IMR-90 (cell line): ENCODE results near the gene FLT1. TPM values are rescaled to one million over a fixed set of nuclear protein-coding genes. Genes with fewer than 3 reads are reported as not detected.

ENCODE experiments used
- ATAC-seq: fragments of 200-7000 bp; cut with Tn5 transposase; 2 replicates; pipeline ENCODE4 v1.9.1; 2020; ENCODE audit warnings: low read depth, mild to moderate bottlenecking, moderate library complexity
- BruUV-seq: library from RNA; stranded (reverse); fragments of 400-500 nt; replicated peaks from 2 replicates; lab custom pipeline; 2021; lab: Mats Ljungman, UMichigan
- CTCF ChIA-PET: fragments of 300-600 bp; formaldehyde crosslinking; extraction: SDS; loops from one replicate; lab custom pipeline; 2021; ENCODE audit warnings: antibody characterized with exemption; lab: Yijun Ruan, JAX
- POLR2A ChIA-PET: fragments of 300-600 bp; sonication (Branson Sonifier 250); formaldehyde crosslinking; loops from one replicate; lab custom pipeline; 2022; ENCODE audit warnings: antibody characterized with exemption; ENCODE audit not compliant: unreplicated experiment; lab: Charles Lee
- DNase-seq: peaks from one replicate; pipeline ENCODE4 v3.0.0; 2013
- H2AFZ ChIP-seq: replicated peaks from 2 replicates; pipeline ENCODE3; 2013; ENCODE audit warnings: low read length, mild to moderate bottlenecking; ENCODE audit not compliant: poor library complexity
- H2AK5ac ChIP-seq: 2 replicates; pipeline ENCODE4 v1.6.1; 2013; ENCODE audit warnings: low read depth, low read length, inconsistent platforms
- H2AK9ac ChIP-seq: replicated peaks from 2 replicates; pipeline ENCODE3; 2013; ENCODE audit warnings: mild to moderate bottlenecking, low read depth, low read length, moderate library complexity; ENCODE audit not compliant: poor library complexity
- H2BK120ac ChIP-seq: 2 replicates; pipeline ENCODE4 v1.6.1; 2013; ENCODE audit warnings: low read depth, low read length, inconsistent platforms
- H2BK15ac ChIP-seq: 3 replicates; pipeline ENCODE4 v1.6.1; 2013; ENCODE audit warnings: low read depth, low read length, inconsistent platforms
- H2BK20ac ChIP-seq: 2 replicates; pipeline ENCODE4 v1.6.1; 2013; ENCODE audit warnings: low read depth, mild to moderate bottlenecking, inconsistent platforms, low read length, moderate library complexity
- H2BK5ac ChIP-seq: 2 replicates; pipeline ENCODE4 v1.6.1; 2013; ENCODE audit warnings: mild to moderate bottlenecking, low read depth, low read length, inconsistent platforms; ENCODE audit not compliant: poor library complexity, severe bottlenecking
- H3K14ac ChIP-seq: replicated peaks from 2 replicates; pipeline ENCODE4 v1.6.1; 2013; ENCODE audit warnings: low read depth, low read length, inconsistent platforms
- H3K18ac ChIP-seq: 2 replicates; pipeline ENCODE4 v1.6.1; 2013; ENCODE audit warnings: low read depth, low read length, control low read depth
- H3K23ac ChIP-seq: 2 replicates; pipeline ENCODE4 v1.6.1; 2013; ENCODE audit warnings: low read depth, low read length, inconsistent platforms
- H3K27ac ChIP-seq: 2 replicates; pipeline ENCODE4 v1.5.1; 2013; ENCODE audit warnings: mild to moderate bottlenecking, control low read depth, low read length; ENCODE audit not compliant: insufficient read depth
- H3K27me3 ChIP-seq: 2 replicates; pipeline ENCODE4 v1.6.1; 2013; ENCODE audit warnings: low read length; ENCODE audit not compliant: control insufficient read depth, insufficient read depth
- H3K36me3 ChIP-seq: 2 replicates; pipeline ENCODE4 v1.6.1; 2013; ENCODE audit warnings: low read length, mixed read lengths; ENCODE audit not compliant: control insufficient read depth, insufficient read depth
- H3K4ac ChIP-seq: 2 replicates; pipeline ENCODE4 v1.6.1; 2013; ENCODE audit warnings: low read depth, low read length, inconsistent platforms
- H3K4me1 ChIP-seq: 2 replicates; pipeline ENCODE4 v1.6.1; 2013; ENCODE audit warnings: low read length, mixed read lengths; ENCODE audit not compliant: control insufficient read depth, insufficient read depth
- H3K4me2 ChIP-seq: 2 replicates; pipeline ENCODE4 v1.6.1; 2013; ENCODE audit warnings: low read depth, mild to moderate bottlenecking, control low read depth, low read length, moderate library complexity
- H3K4me3 ChIP-seq: 2 replicates; pipeline ENCODE4 v1.5.1; 2013; ENCODE audit warnings: low read depth, mild to moderate bottlenecking, control low read depth, low read length, moderate library complexity; ENCODE audit not compliant: insufficient read depth
- H3K56ac ChIP-seq: 2 replicates; pipeline ENCODE4 v1.6.1; 2013; ENCODE audit warnings: low read length, inconsistent platforms; ENCODE audit not compliant: insufficient read depth; ENCODE audit errors: extremely low read depth
- H3K79me1 ChIP-seq, 2 experiments: 2 replicates each; pipeline ENCODE4 v1.6.1; 2013; ENCODE audit warnings: low read length in 2 of 2, inconsistent platforms in 1 of 2, low read depth in 1 of 2
- H3K9ac ChIP-seq: 2 replicates; pipeline ENCODE4 v1.6.1; 2013; ENCODE audit warnings: low read depth, low read length, control low read depth
- H3K9me1 ChIP-seq: 2 replicates; pipeline ENCODE4 v1.6.1; 2013; ENCODE audit warnings: low read length, inconsistent platforms; ENCODE audit not compliant: insufficient read depth
- H3K9me3 ChIP-seq: 2 replicates; pipeline ENCODE4 v1.6.1; 2013; ENCODE audit warnings: low read length; ENCODE audit not compliant: control insufficient read depth, insufficient read depth
- H4K20me1 ChIP-seq: 2 replicates; pipeline ENCODE4 v1.6.1; 2013; ENCODE audit warnings: low read length, inconsistent platforms; ENCODE audit not compliant: insufficient read depth
- H4K5ac ChIP-seq: 2 replicates; pipeline ENCODE4 v1.6.1; 2013; ENCODE audit warnings: mild to moderate bottlenecking, low read depth, low read length, control low read depth
- H4K8ac ChIP-seq, 2 experiments: 2 replicates each; pipeline ENCODE4 v1.6.1; 2013; ENCODE audit warnings: low read depth in 2 of 2, low read length in 2 of 2, control low read depth in 1 of 2, inconsistent platforms in 1 of 2
- H4K91ac ChIP-seq: 2 replicates; pipeline ENCODE4 v1.6.1; 2013; ENCODE audit warnings: low read depth, low read length, inconsistent platforms; ENCODE audit not compliant: insufficient read depth
- CHD1 ChIP-seq: IDR thresholded peaks from 2 replicates; pipeline ENCODE4 v1.6.1; 2012; ENCODE audit warnings: low read depth, low read length, improper control_type of control experiment
- MAFK ChIP-seq: IDR thresholded peaks from 2 replicates; pipeline ENCODE4 v1.6.1; 2012; ENCODE audit warnings: low read depth, low read length, improper control_type of control experiment
- MAZ ChIP-seq: IDR thresholded peaks from 2 replicates; pipeline ENCODE4 v1.6.1; 2012; ENCODE audit warnings: low read depth, mild to moderate bottlenecking, low read length, improper control_type of control experiment, moderate library complexity, borderline replicate concordance
- MXI1 ChIP-seq: IDR thresholded peaks from 2 replicates; pipeline ENCODE4 v1.6.1; 2012; ENCODE audit warnings: low read depth, mild to moderate bottlenecking, low read length, moderate library complexity, borderline replicate concordance
- POLR2A ChIP-seq: IDR thresholded peaks from 2 replicates; pipeline ENCODE4 v1.6.1; 2012; ENCODE audit warnings: mild to moderate bottlenecking, low read depth, low read length
- RAD21 ChIP-seq: IDR thresholded peaks from 2 replicates; pipeline ENCODE4 v1.6.1; 2012; ENCODE audit warnings: low read length, improper control_type of control experiment
- RCOR1 ChIP-seq: IDR thresholded peaks from 2 replicates; pipeline ENCODE4 v1.6.1; 2012; ENCODE audit warnings: mild to moderate bottlenecking, low read length, improper control_type of control experiment; ENCODE audit not compliant: insufficient replicate concordance
- RFX5 ChIP-seq: IDR thresholded peaks from 2 replicates; pipeline ENCODE4 v1.8.0; 2012; ENCODE audit warnings: low read depth, mild to moderate bottlenecking, low read length, moderate library complexity
- SMC3 ChIP-seq: fragments of 150-350 bp; IDR thresholded peaks from 2 replicates; pipeline ENCODE4 v1.6.1; 2016; ENCODE audit warnings: low read depth, mild to moderate bottlenecking, antibody characterized with exemption, low read length, moderate library complexity
- dilution Hi-C: fragments of 300-500 bp; cut with HindIII; formaldehyde crosslinking; loops from one replicate; pipeline ENCODE4 v1.14.3; 2018; ENCODE audit warnings: low sequenced_read_pairs; ENCODE audit not compliant: unreplicated experiment
- in situ Hi-C: fragments of 300-500 bp; cut with MboI; formaldehyde crosslinking; loops from 3 replicates; pipeline ENCODE4 v1.14.3; 2019; ENCODE audit warnings: low sequenced_read_pairs, inconsistent platforms, mixed read lengths
- intact Hi-C: fragments of 100-400 bp; cut with micrococcal nuclease; formaldehyde crosslinking; loops from 2 replicates; pipeline ENCODE4 v1.10.0; 2022
- polyA plus RNA-seq, 3 experiments: library from polyadenylated mRNA; depleted of rRNA; stranded (reverse); fragments of >200 nt; gene quantifications; 2 replicates each; pipeline ENCODE4 v1.2.3, GENCODE V29; 2012; ENCODE audit warnings: low replicate concordance in 1 of 3
- total RNA-seq: library from RNA; depleted of rRNA; stranded (reverse); fragments of >200 nt; gene quantifications from 2 replicates; pipeline ENCODE4 v1.2.3, GENCODE V29; 2012
- TF ChIP-seq, protein P1 (sequence below): fragments of 150-350 bp; IDR thresholded peaks from 2 replicates; pipeline ENCODE4 v1.6.1; 2016; ENCODE audit warnings: low read depth, mild to moderate bottlenecking, low read length, moderate library complexity, borderline replicate concordance
- TF ChIP-seq, protein P2 (sequence below): conservative IDR thresholded peaks from 2 replicates; pipeline ENCODE4 v1.5.1; 2012; ENCODE audit warnings: mild to moderate bottlenecking, low read depth, low read length, improper control_type of control experiment
- TF ChIP-seq, protein P3 (sequence below): fragments of 150-350 bp; IDR thresholded peaks from 2 replicates; pipeline ENCODE4 v1.6.1; 2017; ENCODE audit warnings: mild to moderate bottlenecking, antibody characterized with exemption, low read length, low read depth

FLT1 gene
- total and polyA plus RNA-seq, 2 of the 4 experiments (the other 2 are of a cell fraction) = 4.5 to 10.4 TPM

DNA sequence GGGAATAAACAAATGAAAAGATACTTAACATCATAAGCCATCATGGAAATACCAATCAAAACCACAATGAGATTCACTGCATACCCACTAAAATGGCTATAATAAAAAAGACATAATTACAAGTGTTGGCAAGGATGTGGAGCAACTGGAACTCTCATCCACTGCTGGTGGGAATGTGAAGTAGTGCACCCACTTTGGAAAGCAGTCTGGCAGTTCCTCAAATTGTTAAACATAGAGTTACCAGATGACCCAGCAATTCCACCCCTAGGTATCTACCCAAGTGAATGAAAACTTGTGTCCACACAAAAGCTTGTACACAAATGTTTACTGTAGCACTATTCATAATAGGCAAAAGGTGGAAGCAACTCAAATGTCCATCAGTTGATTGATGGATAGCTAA, 46.9 kb downstream of the FLT1 start:
- no peaks in the 10 kb centered on the region for H3K27me3 ChIP-seq
- H3K9ac ChIP-seq = no peak overlapping the region
- TF ChIP-seq MAZ (no peak), RCOR1 (no peak), MAFK (no peak), RAD21 (no peak), MXI1 (no peak), SMC3 (no peak), POLR2A (no peak), CHD1 (no peak), RFX5 (no peak)
- TF ChIP-seq, protein P1, sequence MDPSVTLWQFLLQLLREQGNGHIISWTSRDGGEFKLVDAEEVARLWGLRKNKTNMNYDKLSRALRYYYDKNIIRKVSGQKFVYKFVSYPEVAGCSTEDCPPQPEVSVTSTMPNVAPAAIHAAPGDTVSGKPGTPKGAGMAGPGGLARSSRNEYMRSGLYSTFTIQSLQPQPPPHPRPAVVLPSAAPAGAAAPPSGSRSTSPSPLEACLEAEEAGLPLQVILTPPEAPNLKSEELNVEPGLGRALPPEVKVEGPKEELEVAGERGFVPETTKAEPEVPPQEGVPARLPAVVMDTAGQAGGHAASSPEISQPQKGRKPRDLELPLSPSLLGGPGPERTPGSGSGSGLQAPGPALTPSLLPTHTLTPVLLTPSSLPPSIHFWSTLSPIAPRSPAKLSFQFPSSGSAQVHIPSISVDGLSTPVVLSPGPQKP = no peak
- TF ChIP-seq, protein P2, sequence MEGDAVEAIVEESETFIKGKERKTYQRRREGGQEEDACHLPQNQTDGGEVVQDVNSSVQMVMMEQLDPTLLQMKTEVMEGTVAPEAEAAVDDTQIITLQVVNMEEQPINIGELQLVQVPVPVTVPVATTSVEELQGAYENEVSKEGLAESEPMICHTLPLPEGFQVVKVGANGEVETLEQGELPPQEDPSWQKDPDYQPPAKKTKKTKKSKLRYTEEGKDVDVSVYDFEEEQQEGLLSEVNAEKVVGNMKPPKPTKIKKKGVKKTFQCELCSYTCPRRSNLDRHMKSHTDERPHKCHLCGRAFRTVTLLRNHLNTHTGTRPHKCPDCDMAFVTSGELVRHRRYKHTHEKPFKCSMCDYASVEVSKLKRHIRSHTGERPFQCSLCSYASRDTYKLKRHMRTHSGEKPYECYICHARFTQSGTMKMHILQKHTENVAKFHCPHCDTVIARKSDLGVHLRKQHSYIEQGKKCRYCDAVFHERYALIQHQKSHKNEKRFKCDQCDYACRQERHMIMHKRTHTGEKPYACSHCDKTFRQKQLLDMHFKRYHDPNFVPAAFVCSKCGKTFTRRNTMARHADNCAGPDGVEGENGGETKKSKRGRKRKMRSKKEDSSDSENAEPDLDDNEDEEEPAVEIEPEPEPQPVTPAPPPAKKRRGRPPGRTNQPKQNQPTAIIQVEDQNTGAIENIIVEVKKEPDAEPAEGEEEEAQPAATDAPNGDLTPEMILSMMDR = no peak
- TF ChIP-seq, protein P3, sequence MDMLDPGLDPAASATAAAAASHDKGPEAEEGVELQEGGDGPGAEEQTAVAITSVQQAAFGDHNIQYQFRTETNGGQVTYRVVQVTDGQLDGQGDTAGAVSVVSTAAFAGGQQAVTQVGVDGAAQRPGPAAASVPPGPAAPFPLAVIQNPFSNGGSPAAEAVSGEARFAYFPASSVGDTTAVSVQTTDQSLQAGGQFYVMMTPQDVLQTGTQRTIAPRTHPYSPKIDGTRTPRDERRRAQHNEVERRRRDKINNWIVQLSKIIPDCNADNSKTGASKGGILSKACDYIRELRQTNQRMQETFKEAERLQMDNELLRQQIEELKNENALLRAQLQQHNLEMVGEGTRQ = no peak
- no peak overlapping the region for H2AK5ac ChIP-seq
- no peak overlapping the region for H3K27ac ChIP-seq
- no peak overlapping the region for H2AK9ac ChIP-seq
- no peak overlapping the region for H2BK120ac ChIP-seq
- ChIA-PET CTCF (no interaction called here), POLR2A (no interaction called here)
- H4K5ac ChIP-seq = no peak overlapping the region
- H3K14ac ChIP-seq = no peak overlapping the region
- no peak overlapping the region for H4K91ac ChIP-seq
- H2BK20ac ChIP-seq = no peak overlapping the region
- H3K9me1 ChIP-seq = 0 out of 2 replicates have a peak, but pooled peaks cover 5% of the 10 kb centered on the region
- H3K4me1 ChIP-seq = peaks cover 8% of the 10 kb centered on the region; the same call in 1 of the 2 replicates
- H2AFZ ChIP-seq = no peak overlapping the region
- H3K18ac ChIP-seq = no peak overlapping the region
- H4K8ac ChIP-seq = no peak overlapping the region
- H3K56ac ChIP-seq = no peak overlapping the region
- H3K4me3 ChIP-seq = no peak overlapping the region
- in situ Hi-C loops = no loop called here
- H3K9me3 ChIP-seq = peaks cover 3% of the 10 kb centered on the region
- no peak overlapping the region for H2BK5ac ChIP-seq
- intact Hi-C loops = no loop called here
- H4K20me1 ChIP-seq = no peaks in the 10 kb centered on the region
- no peak for ATAC-seq
- peaks cover 0 to 13% of the 10 kb centered on the region in 2 experiments; a peak in 2 of 4 replicates for H3K79me1 ChIP-seq
- no peak overlapping the region for H2BK15ac ChIP-seq
- BruUV-seq = no TSS peak
- H3K4ac ChIP-seq = no peak overlapping the region
- H3K4me2 ChIP-seq = no peak overlapping the region
- DNase-seq = no peak
- no peak overlapping the region for H3K23ac ChIP-seq
- no peaks in the 10 kb centered on the region for H3K36me3 ChIP-seq
- dilution Hi-C loops = no loop called here
